Germinal center (tissue), 1 donor: Measurements from ENCODE around the gene CUL7.
"Not testable (repeated sequence)": the region's sequence is repeated elsewhere in the genome, so short reads cannot be mapped to it uniquely, and the experiment has no call there.

Experiments used
- DNase-seq: peaks from one replicate; pipeline ENCODE4 v3.0.0; 2012; ENCODE audit warnings: mixed read lengths, low spot score

Gene CUL7

DNA sequence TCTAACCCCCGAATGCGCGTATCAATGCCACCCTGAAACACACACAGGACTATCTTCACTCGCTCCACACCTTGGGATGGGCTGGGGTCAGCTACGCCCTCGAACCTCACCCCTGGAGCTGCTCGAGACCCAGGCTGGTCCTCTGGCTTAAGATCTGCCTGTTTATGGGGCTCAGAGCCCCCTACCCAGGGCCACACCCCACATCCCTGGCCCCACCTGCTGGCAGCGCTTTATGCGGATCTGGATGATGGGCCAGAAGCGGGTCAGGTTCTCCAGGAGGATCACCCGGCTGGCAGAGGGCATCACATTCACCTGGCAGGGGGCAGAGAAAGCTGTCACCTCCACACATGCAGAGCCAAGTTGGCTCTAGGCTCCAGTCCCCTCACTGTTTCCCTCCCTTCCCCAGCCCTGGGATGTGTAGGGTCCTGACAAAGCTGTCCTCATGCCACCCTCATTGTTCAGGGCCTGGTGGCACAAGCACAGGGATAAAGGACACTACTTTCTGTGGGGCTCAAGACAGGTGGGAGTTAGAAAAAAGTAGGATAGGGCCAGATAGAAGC is 8.2 kb downstream of the CUL7 start:
- no peak for DNase-seq

DNA sequence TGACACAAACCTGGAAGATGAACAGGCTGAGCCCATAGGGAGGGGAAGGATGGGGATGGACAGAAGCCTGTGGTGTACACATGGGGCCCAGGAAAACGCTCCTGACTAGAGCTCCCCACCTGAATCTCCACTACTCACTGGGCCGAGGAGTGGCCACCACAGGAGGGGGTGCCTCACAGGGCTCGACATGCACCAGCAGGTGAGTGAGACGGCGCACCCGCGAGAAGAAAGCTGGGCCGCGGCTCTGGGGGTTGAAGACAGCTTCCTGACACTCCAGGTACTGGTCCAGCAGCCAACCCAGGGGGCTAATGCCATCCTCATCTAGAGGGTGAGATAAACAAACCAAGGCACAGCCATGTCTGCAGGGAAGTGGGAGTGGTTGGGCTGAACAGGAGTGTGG is 10.3 kb downstream of the CUL7 start:
- no peak for DNase-seq

DNA sequence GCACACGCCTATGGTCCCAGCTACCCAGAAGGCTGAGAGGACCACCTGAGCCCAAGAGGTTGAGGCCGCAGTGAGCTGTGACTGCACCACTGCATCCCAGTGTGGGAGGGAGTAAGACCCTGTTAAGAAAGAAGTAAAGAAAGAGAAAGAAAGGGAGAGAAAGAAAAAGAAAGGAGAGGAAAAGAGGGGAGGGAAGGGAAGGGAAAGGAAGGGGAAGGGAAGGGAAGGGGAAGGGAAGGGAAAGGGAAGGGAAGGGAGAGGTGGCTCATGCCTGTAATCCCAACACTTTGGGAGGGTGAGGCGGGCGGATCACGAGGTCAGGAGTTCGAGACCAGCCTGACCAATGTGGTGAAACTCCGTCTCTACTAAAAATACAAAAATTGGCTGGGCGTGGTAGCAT is 12.2 kb downstream of the CUL7 start:
- not testable (repeated sequence) for DNase-seq

DNA sequence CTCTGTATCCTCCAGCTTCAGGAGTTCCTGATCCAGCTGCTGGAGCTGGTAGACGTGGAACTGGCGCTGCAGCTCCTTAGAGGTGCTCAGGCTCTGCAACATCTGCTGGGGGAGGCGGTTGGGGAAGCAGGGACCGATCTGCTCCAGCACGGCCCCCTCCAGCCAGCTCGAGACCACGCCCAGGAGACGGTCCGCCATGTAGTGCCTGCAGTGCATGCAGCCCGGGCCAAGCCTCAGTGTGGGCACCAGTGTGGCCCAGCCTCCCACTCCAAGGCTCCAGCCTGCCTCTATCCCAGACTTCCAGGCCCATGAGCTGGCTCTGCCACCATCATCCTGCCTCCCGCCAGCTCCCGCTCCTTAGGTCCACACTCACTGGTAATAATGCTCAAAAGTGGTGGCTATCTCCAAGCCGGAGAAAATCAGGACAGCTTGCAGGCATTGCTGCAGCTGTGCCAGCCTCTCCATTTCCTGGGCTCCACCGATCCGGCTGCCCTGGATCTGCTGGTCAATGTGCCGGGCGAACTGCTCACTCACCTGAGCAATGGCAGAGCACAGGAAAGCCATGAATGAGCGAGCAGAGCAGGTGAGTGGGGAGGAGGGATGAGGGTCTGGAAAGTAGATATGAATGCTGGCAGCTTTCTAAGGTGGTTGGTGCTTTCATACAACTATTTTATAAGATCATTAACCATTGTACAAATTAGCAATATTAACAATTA is 13.0 kb downstream of the CUL7 start:
- no peak for DNase-seq

- DNase-seq: no peak
Observed at GRCh38 chr6:43038727-43039126, 14.9 kb downstream of the CUL7 start.

GRCh38 chr6:43037706-43038105 is 15.9 kb downstream of the CUL7 start:
- no peak for DNase-seq

GRCh38 chr6:43037197-43037596 is 16.5 kb downstream of the CUL7 start:
- DNase-seq: no peak

DNA sequence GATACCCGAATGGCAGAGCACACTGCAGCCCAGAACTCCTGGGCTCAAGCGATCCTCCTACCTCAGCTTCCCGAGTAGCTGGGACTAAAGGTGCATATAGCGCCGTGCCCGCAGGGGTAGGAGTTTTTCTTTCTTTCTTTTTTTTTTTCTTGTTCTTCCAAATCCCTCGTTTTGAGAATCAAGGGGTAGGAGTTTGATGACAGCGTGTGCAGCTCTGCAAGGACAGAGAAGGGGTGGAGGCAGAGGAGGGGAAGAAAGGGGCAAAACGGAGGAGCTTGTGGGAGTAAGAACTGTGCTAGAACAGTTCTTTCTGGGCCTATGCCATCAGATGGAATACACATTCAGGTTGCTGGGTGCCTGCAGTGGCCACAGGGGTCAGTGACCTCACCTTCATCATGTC is 16.9 kb downstream of the CUL7 start:
- DNase-seq: no peak

- DNase-seq: no peak
Observed at GRCh38 chr6:43035495-43036194, 18.0 kb downstream of the CUL7 start.

- DNase-seq: no peak
Observed at GRCh38 chr6:43034190-43034525, 19.5 kb downstream of the CUL7 start.

DNA sequence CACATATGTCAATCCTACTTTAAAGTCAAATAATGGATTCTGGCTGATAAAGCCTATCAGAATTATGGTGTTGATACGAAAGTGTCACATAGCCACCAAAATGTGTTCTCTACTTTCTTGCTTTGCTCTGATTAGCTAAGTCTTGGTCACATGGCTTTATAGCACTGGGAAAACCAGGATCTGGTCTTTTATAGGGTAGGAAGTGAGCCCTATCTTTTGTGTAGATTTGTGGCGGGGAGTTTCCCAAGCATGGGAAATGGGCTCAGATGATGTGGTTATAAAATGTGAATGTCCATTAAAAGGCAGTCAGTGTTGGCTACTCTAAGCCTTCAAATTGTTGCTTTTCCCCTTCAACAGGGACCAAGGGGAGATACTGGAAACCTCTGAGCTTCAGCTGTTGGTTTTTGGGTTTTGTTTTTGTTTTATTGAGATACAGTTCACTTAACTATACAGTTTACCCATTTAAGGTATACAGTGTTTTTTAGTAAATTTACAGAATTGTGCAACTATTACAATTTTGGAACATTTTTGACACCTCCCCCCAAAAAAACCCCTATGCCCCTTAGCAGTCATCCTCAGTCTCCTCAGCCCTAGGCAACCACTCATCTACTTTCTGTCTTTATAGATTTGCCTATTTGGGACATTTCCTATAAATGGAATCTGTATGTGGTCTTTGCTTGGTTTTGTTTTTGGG is 20.0 kb downstream of the CUL7 start:
- no peak for DNase-seq

DNA sequence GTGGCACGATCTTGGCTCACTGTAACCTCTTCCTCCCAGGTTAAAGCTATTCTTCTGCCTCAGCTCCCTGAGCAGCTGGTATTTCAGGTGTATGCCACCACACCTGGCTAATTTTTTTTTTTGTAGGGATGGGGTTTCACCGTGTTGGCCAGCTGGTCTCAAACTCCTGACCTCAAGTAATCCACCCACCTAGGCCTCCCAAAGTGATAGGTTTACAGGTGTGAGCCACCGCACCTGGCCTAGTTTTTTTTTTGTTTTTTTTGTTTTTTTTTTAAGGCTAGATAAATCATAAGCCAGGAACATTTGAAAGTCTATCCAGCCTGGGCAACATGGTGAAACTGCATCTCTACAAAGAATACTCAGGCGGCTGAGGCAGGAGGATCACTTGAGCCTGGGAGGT is 21.3 kb downstream of the CUL7 start:
- no peak for DNase-seq

GRCh38 chr6:43029120-43029519 is 24.5 kb downstream of the CUL7 start:
- DNase-seq: no peak

- no peak for DNase-seq
Observed at GRCh38 chr6:43026365-43026764, 27.3 kb downstream of the CUL7 start.

DNA sequence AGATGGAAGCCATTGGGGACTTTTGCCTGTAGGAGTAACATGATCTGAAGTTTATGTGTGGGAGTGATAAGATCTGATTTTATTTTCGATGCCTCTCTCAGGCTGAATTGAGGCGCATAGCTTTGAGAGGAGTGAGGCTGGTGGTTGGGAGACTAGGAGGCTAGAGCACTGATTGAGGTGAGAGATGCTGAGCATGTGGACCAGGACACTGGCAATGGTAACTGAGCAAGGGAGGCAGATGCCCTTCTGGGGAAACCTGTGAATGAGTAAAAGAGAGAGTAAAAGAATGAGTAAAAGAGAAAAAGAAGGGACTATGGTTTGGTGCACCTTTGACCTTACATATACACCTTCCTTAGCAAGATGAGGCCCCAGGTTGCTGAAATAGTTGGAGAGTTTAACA is 29.2 kb downstream of the CUL7 start:
- no peak for DNase-seq

DNA sequence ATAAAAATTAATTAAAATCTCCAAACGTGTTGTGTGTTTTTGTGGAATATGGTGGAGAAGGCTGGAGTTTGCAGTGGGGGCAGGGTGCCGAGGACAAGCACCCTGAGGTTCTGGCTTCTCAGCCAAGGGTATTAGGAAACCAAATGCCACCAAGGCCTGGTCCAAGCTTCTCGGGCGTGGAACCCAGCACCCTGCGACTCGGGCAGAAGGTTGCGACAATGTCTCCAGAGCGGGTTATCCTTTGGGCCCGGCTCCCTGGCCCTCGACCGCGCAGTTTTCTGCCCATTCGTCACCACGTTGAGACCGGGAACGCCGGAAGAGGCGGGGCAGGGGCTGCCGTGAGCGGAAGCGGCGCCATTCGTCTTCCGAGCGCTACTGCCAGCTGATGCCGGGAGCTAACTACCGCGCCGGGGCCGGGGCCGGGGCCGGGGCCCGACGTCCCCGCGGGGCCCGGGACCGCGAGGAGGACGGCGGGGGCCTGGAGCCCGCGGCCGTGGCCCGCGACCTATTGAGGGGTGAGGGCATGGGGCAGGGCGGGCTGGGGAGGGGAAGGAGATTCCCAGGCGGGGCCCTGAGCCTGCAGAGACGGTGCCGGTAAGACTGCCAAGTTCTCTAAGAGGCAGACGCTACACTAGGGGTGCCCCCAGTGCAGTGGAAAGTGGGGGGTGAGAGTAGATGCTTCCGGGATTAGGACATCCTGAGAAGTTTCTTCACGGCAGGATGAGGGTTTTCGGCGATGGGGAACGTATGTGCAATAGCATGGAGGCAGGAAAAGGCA is 32.2 kb downstream of the CUL7 start, which contains the start of gene RRP36:
TSS of gene RRP36 (plus strand) at position 354 of the 778 bp plus-strand sequence. CDS start at position 386, 32 bp downstream.
- peak; percentile 83 for DNase-seq

DNA sequence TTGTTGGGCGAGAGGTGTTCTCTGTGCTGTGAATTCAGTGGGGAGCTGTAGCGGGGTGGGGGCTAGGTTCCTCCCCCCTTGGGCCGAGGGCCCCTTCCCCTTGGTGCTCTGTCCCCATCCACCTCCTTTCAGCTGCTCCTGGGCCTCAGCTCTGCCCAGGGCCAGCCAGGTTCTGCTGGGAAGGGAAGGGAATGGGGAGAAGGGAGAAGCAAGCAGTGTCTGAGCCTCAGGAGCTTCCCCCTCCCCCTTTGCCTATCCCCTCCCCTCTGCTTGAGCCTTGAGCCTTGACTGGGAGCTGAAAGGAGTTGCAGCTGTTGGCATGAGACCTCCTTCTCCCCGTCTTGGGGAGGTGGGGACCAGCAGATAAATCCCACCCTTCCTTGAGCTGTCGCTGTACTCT is 32.8 kb downstream of the CUL7 start:
- DNase-seq: peak; percentile 14

DNA sequence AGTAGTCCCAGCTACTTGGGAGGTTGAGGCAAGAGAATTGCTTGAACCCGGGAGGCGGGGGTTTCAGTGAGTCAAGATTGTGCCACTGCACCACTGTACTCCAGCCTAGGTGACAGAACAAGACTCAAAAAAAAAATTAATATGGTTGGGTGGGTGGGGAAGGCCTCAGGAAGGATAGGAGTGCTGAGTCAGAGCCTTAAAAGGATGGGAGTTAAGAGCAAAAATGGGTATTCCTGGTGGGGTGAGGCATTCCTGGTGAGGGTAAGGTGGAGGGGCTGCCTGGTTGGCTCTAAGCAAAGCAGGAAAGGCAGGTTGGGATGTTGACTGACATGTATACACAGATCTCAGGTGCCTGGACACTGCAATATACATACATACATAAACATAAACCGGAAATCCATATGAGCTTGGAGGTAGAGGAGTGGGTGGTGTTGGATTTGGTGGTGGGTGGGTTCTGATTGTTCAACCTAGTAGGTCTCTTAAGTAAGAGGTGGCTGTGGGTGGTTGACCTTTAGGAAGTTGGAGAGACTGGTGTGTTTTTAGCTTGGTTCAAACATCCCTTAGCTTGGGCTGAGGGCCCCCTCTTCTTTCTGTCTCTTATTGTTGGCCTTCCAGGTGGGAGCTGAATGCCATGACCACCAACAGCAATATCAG is 33.5 kb downstream of the CUL7 start:
- DNase-seq: no peak

DNA sequence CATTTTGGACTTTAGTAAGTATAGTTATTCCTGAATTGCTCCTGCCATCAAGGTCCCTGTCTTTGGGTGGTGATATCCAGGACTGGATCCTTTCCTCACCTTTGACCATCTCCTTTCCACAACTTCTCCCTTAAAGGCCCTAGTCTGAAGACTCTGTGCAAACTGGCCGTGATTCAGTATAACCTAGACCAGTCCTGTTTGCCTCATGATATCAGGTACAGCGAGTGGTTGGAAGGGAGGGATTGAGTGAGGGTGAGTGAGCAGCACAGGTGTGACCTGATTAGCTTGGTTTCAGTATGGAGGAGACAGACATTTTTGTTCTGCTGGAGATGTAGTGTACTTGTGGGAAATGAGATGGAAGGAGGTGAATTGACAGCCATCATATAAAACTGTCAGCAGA is 34.5 kb downstream of the CUL7 start:
- no peak for DNase-seq

- no peak for DNase-seq
Observed at GRCh38 chr6:43016943-43017334, 36.7 kb downstream of the CUL7 start.

GRCh38 chr6:43016176-43016942 is 37.3 kb downstream of the CUL7 start:
- DNase-seq: no peak
